ENCODE data around the gene MAGI2.

- TF ChIP-seq POLR2A (IDR thresholded peaks at IDR 0.05) = no peak
- no peak for TF ChIP-seq CTCF (IDR thresholded peaks at IDR 0.05 in 4 of 5, conservative IDR thresholded peaks at IDR 0.05 in 1 of 5)
These were observed 237.2 kb downstream of the MAGI2 start for GRCh38 chr7:79216236-79216635.
